ENCODE measurements around the gene TRIM61. TPM values are rescaled to one million over a fixed set of nuclear protein-coding genes. Genes with fewer than 3 reads are reported as not detected.
"Not testable (repeated sequence)": the region's sequence is repeated elsewhere in the genome, so short reads cannot be mapped to it uniquely, and the experiment has no call there.

The TRIM61 gene
- total RNA-seq, 1 donor from 2014 or later, result 2.1 TPM

GRCh38 chr4:164937576-164938270 is 39.7 kb downstream of the TRIM61 start:
- Mint-ChIP-seq H3K4me3 (no peak overlapping the region), H3K36me3 (no peaks in the 10 kb centered on the region), H3K27ac (no peak overlapping the region), H3K9me3 (no peaks in the 10 kb centered on the region), H3K4me1 (ENCODE audit: unreplicated experiment) (no peaks in the 10 kb centered on the region), H3K27me3 (no peaks in the 10 kb centered on the region)
- DNase-seq (ENCODE audit: extremely low spot score, unreplicated experiment), result no peak
- TF ChIP-seq CTCF (conservative IDR thresholded peaks at IDR 0.05), result peak; percentile 34

- H3K36me3 Mint-ChIP-seq; H3K9me3 Mint-ChIP-seq; DNase-seq (ENCODE audit: extremely low spot score, unreplicated experiment); H3K4me3 Mint-ChIP-seq; H3K27me3 Mint-ChIP-seq; H3K4me1 Mint-ChIP-seq (ENCODE audit: unreplicated experiment); H3K27ac Mint-ChIP-seq: not testable (repeated sequence)
Observed at GRCh38 chr4:164935865-164936606, 41.4 kb downstream of the TRIM61 start.

DNA sequence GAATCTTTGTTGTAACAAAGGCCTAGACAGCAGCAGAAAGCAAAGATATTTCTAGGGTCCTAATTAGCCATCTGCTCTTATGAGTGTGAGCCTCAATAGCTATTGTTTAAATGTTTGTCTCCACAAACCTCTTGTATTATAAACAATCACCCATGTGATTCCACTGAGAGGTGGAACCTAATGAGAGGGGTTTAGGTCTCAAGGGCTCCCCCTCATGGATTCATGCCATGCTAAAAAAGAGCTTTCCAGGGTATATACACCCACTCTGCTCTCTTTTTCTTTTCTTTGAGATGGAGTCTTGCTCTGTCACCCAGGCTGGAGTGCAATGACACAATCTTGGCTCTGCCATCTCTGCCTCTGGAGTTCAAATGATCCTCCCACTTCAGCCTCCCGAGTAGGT is 42.1 kb downstream of the TRIM61 start:
- no peaks in the 10 kb centered on the region for H3K36me3 Mint-ChIP-seq
- no peak overlapping the region for H3K27ac Mint-ChIP-seq
- H3K4me1 Mint-ChIP-seq (ENCODE audit: unreplicated experiment), result no peaks in the 10 kb centered on the region
- H3K9me3 Mint-ChIP-seq, result no peaks in the 10 kb centered on the region
- H3K27me3 Mint-ChIP-seq, result no peaks in the 10 kb centered on the region
- no peak overlapping the region for H3K4me3 Mint-ChIP-seq
- peak; percentile 42 for TF ChIP-seq CTCF (conservative IDR thresholded peaks at IDR 0.05)
- DNase-seq (ENCODE audit: extremely low spot score, unreplicated experiment), result no peak

- Mint-ChIP-seq H3K27ac (no peak overlapping the region), H3K27me3 (no peaks in the 10 kb centered on the region), H3K4me1 (ENCODE audit: unreplicated experiment) (no peaks in the 10 kb centered on the region), H3K9me3 (peaks cover 7% of the 10 kb centered on the region), H3K4me3 (no peak overlapping the region), H3K36me3 (no peaks in the 10 kb centered on the region)
- no peak for DNase-seq (ENCODE audit: extremely low spot score, unreplicated experiment)
- TF ChIP-seq CTCF (conservative IDR thresholded peaks at IDR 0.05), result no peak
Observed at GRCh38 chr4:164933244-164933643, 44.2 kb downstream of the TRIM61 start.

- no peak for DNase-seq (ENCODE audit: extremely low spot score, unreplicated experiment)
- H3K4me3 Mint-ChIP-seq, result no peak overlapping the region
- no peak for TF ChIP-seq CTCF (conservative IDR thresholded peaks at IDR 0.05)
- H3K36me3 Mint-ChIP-seq, result no peaks in the 10 kb centered on the region
- H3K27ac Mint-ChIP-seq, result no peak overlapping the region
- peaks cover 7% of the 10 kb centered on the region for H3K9me3 Mint-ChIP-seq
- no peaks in the 10 kb centered on the region for H3K4me1 Mint-ChIP-seq (ENCODE audit: unreplicated experiment)
- H3K27me3 Mint-ChIP-seq, result no peaks in the 10 kb centered on the region
Observed at GRCh38 chr4:164931551-164932324, 45.7 kb downstream of the TRIM61 start.

DNA sequence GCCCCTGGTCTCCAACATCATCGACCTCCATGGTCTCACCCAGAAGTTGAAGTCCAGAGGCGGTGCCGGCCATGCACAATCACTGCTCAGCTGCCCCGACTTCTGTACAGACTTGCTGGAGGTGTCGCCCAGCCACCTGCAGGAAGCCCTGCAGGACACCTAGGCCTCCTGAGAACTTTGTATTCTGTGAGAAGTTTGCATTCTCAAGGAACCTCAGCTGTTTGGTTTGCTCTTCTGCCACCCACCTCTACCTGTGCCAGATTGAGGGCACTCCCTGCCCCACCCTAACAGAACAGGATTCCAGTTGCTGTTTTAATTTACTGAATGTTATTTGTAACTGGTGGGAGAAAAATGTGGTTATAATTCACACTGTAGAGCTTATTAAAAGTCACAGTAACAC is 46.8 kb downstream of the TRIM61 start:
- no peaks in the 10 kb centered on the region for H3K36me3 Mint-ChIP-seq
- H3K27me3 Mint-ChIP-seq, result no peaks in the 10 kb centered on the region
- no peak overlapping the region for H3K27ac Mint-ChIP-seq
- no peak overlapping the region for H3K4me3 Mint-ChIP-seq
- DNase-seq (ENCODE audit: extremely low spot score, unreplicated experiment), result no peak
- no peaks in the 10 kb centered on the region for H3K4me1 Mint-ChIP-seq (ENCODE audit: unreplicated experiment)
- H3K9me3 Mint-ChIP-seq, result peaks cover 7% of the 10 kb centered on the region
- no peak for TF ChIP-seq CTCF (conservative IDR thresholded peaks at IDR 0.05)

DNA sequence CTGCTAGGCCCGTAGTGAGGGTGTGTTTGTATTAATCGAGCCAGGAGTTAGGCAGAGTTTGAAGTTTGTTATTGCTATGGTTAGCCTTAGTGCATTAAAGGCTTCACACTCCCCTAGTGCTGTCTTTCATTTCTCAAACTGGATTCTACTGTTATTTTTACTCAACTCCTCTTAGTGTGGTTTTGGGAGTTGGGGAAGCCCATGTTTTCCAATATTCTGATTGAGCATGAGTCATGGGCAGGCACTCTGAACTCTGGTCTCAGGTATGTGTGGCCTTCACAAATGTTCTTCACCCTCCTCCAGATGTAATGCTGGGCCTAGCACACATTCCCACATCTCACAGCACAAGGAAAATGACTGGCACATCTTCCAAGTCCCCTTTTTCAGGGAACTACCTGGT is 50.4 kb downstream of the TRIM61 start:
- not testable (repeated sequence) for H3K36me3 Mint-ChIP-seq; H3K4me1 Mint-ChIP-seq (ENCODE audit: unreplicated experiment); H3K27me3 Mint-ChIP-seq; H3K9me3 Mint-ChIP-seq; DNase-seq (ENCODE audit: extremely low spot score, unreplicated experiment); H3K27ac Mint-ChIP-seq; H3K4me3 Mint-ChIP-seq

Measured in type B pancreatic cell (in vitro differentiated cells).